Upper lobe of left lung (tissue), 6 donors: ENCODE results near the gene ADGRF5. TPM values are rescaled to one million over a fixed set of nuclear protein-coding genes. Genes with fewer than 3 reads are reported as not detected.

ENCODE experiments used
- ATAC-seq, 2 donors: fragments of 200-7000 bp; cut with Tn5 transposase; one replicate each; pipeline ENCODE4 v1.9.1; 2022; ENCODE audit warnings: mild to moderate bottlenecking in 2 of 2, moderate library complexity in 2 of 2; ENCODE audit not compliant: low FRiP score in 2 of 2
- DNase-seq, 2 donors: peaks; one replicate each; pipeline ENCODE4 v3.0.0-alpha.2; 2019 to 2020
- H3K27ac ChIP-seq, 4 donors: fragments of 200-600 bp; sonication (generic); one replicate each; pipeline ENCODE4 v1.5.1; 2016 to 2019
- H3K27me3 ChIP-seq, 4 donors: fragments of 200-600 bp; sonication (generic); one replicate each; pipeline ENCODE4 v1.5.1; 2017 to 2019
- H3K36me3 ChIP-seq, 4 donors: fragments of 200-600 bp; sonication (generic); one replicate each; pipeline ENCODE4 v1.5.1; 2016 to 2019
- H3K4me1 ChIP-seq, 4 donors: fragments of 200-600 bp; sonication (generic); one replicate each; pipeline ENCODE4 v1.5.1; 2018 to 2019
- H3K4me3 ChIP-seq, 4 donors: fragments of 200-600 bp; sonication (generic); one replicate each; pipeline ENCODE4 v1.5.1; 2017 to 2019; ENCODE audit warnings: mild to moderate bottlenecking in 2 of 4, moderate library complexity in 1 of 4
- H3K9me3 ChIP-seq, 4 donors: fragments of 200-600 bp; sonication (generic); one replicate each; pipeline ENCODE4 v1.5.1; 2018 to 2019
- EP300 ChIP-seq, 4 donors: sonication (generic); formaldehyde crosslinking; IDR thresholded peaks; one replicate each; pipeline ENCODE4 v1.5.1; 2017; ENCODE audit warnings: antibody characterized with exemption in 4 of 4, control low read depth in 2 of 4
- POLR2A ChIP-seq, 4 donors: fragments of 450-650 bp; IDR thresholded peaks; one replicate each; pipeline ENCODE4 v1.5.1; 2016 to 2017; ENCODE audit warnings: antibody characterized with exemption in 4 of 4, mild to moderate bottlenecking in 2 of 4
- POLR2AphosphoS5 ChIP-seq, 2 donors: sonication (generic); formaldehyde crosslinking; IDR thresholded peaks; one replicate each; pipeline ENCODE4 v1.5.1; 2017; ENCODE audit warnings: antibody characterized with exemption in 2 of 2
- WGBS, 2 donors: methylation state at CpG; one replicate each; pipeline ENCODE4 v1.1.5; 2017 to 2018; 5-methylcytosine and 5-hydroxymethylcytosine counted together
- total RNA-seq, 6 donors: library from RNA; depleted of rRNA in 4 of 6; stranded (reverse); fragments of >200 nt in 4 of 6; gene quantifications; one replicate each; pipeline versions ENCODE4 v1.1.0 to v1.2.1, GENCODE V29; 2016 to 2021
- TF ChIP-seq, protein P1 (sequence below), 6 experiments: fragments of 450-650 bp in 4 of 6; fragments of 200-600 bp in 2 of 6; sonication (generic) in 2 of 6; IDR thresholded peaks; one replicate each; pipeline ENCODE4 v1.5.1; 2016 to 2019; ENCODE audit warnings: antibody characterized with exemption in 6 of 6
- donor health status: DM: no; HTN: no; CAD: no; lungs with moderate emphysema.
- donor health status: DM: no; HTN: yes; CAD: no; lungs with severe emphysema.

Gene ADGRF5
- total RNA-seq, 6 donors from 2014 or later, result 107 to 352 (median 215) TPM

GRCh38 chr6:46832816-46833215 is 88.9 kb downstream of the ADGRF5 start:
- no peaks in the 10 kb centered on the region for H3K4me1 ChIP-seq
- H3K4me3 ChIP-seq, result no peak overlapping the region
- TF ChIP-seq POLR2AphosphoS5 (IDR thresholded peaks at IDR 0.05) (no peak), POLR2A (IDR thresholded peaks at IDR 0.05) (no peak), EP300 (IDR thresholded peaks at IDR 0.05) (no peak)
- TF ChIP-seq, protein P1, sequence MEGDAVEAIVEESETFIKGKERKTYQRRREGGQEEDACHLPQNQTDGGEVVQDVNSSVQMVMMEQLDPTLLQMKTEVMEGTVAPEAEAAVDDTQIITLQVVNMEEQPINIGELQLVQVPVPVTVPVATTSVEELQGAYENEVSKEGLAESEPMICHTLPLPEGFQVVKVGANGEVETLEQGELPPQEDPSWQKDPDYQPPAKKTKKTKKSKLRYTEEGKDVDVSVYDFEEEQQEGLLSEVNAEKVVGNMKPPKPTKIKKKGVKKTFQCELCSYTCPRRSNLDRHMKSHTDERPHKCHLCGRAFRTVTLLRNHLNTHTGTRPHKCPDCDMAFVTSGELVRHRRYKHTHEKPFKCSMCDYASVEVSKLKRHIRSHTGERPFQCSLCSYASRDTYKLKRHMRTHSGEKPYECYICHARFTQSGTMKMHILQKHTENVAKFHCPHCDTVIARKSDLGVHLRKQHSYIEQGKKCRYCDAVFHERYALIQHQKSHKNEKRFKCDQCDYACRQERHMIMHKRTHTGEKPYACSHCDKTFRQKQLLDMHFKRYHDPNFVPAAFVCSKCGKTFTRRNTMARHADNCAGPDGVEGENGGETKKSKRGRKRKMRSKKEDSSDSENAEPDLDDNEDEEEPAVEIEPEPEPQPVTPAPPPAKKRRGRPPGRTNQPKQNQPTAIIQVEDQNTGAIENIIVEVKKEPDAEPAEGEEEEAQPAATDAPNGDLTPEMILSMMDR (IDR thresholded peaks at IDR 0.05), result no peak
- WGBS, 2 donors, result 86 to 91% methylated on average over 3 of the region's 3 CpGs
- ATAC-seq (no peak), DNase-seq (no peak)
- no peaks in the 10 kb centered on the region for H3K9me3 ChIP-seq
- no peaks in the 10 kb centered on the region for H3K36me3 ChIP-seq
- H3K27me3 ChIP-seq, result no peaks in the 10 kb centered on the region
- H3K27ac ChIP-seq, result no peak overlapping the region

DNA sequence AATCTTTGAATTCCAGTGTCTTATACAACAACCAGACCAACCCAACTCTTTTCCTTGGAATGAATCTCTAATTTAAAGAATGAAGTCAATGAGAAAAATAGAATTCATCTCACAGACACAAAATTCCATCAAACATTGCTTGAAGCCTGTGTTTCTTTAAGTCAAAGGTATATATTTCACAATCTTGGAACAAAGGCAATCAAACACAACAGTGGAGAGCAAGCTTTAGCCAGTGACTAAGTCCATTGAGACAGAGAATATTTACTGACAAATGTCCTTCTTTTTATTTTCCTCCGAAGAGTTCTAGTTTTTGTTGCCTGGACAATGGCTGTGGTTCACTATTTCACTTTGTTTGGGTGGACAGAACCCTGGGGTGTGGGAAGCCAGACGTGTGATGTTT is 92.8 kb downstream of the ADGRF5 start:
- Histone ChIP-seq H3K27ac (no peak overlapping the region), H3K36me3 (no peaks in the 10 kb centered on the region), H3K4me1 (no peaks in the 10 kb centered on the region), H3K27me3 (no peaks in the 10 kb centered on the region), H3K4me3 (no peak overlapping the region), H3K9me3 (no peaks in the 10 kb centered on the region)
- TF ChIP-seq POLR2AphosphoS5 (IDR thresholded peaks at IDR 0.05) (no peak), EP300 (IDR thresholded peaks at IDR 0.05) (no peak), POLR2A (IDR thresholded peaks at IDR 0.05) (no peak)
- TF ChIP-seq, protein P1 (IDR thresholded peaks at IDR 0.05), result no peak
- no peak for ATAC-seq
- no peak for DNase-seq
- 75 to 79% methylated on average over 2 of the region's 2 CpGs for WGBS, 2 donors

DNA sequence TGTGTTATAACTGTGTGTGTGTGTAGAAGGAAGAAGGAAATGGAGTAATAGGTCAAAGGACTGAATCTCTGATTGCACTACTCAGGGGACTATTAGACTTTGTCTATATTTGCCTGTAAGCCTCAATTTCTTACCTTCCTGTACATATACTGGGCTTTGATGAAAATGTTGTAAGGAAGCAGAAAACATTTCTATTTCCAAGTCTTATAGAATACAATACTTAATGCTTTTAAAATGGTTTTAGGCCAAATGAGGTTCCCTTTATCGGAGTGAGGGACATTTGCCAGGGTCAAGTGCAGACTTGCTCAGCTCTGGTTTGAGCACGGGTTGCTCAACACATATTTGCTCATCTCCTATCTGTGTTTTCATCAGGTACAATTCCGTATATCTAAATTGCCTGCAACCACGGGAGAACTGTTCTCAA is 100.3 kb downstream of the ADGRF5 start:
- no peaks in the 10 kb centered on the region for H3K36me3 ChIP-seq
- WGBS, 2 donors, result 54 to 59% methylated on average over 4 of the region's 4 CpGs
- no peak overlapping the region for H3K4me3 ChIP-seq
- H3K27me3 ChIP-seq, result no peaks in the 10 kb centered on the region
- H3K4me1 ChIP-seq, result no peaks in the 10 kb centered on the region
- TF ChIP-seq POLR2AphosphoS5 (IDR thresholded peaks at IDR 0.05) (no peak), EP300 (IDR thresholded peaks at IDR 0.05) (no peak)
- TF ChIP-seq, protein P1 (IDR thresholded peaks at IDR 0.05), result no peak
- no peaks in the 10 kb centered on the region for H3K9me3 ChIP-seq
- H3K27ac ChIP-seq, result no peak overlapping the region
- DNase-seq (no peak), ATAC-seq (no peak)

- Histone ChIP-seq H3K27ac (no peak overlapping the region), H3K36me3 (no peaks in the 10 kb centered on the region), H3K4me1 (no peaks in the 10 kb centered on the region), H3K9me3 (no peaks in the 10 kb centered on the region), H3K27me3 (no peaks in the 10 kb centered on the region), H3K4me3 (no peak overlapping the region)
- ATAC-seq (no peak), DNase-seq (no peak)
- WGBS, 2 donors, result 87 to 91% methylated on average over 7 of the region's 7 CpGs
- TF ChIP-seq POLR2A (IDR thresholded peaks at IDR 0.05), result no peak
- TF ChIP-seq, protein P1 (IDR thresholded peaks at IDR 0.05), result no peak
- no peak for TF ChIP-seq POLR2AphosphoS5 (IDR thresholded peaks at IDR 0.05)
- TF ChIP-seq EP300 (IDR thresholded peaks at IDR 0.05), result no peak
These were observed 102.2 kb downstream of the ADGRF5 start for GRCh38 chr6:46819561-46819960.

GRCh38 chr6:46816626-46817025 is 105.1 kb downstream of the ADGRF5 start:
- 85 to 94% methylated on average over 1 of the region's 1 CpG for WGBS, 2 donors
- Histone ChIP-seq H3K4me3 (no peak overlapping the region), H3K36me3 (no peaks in the 10 kb centered on the region), H3K4me1 (no peaks in the 10 kb centered on the region), H3K27ac (no peak overlapping the region), H3K9me3 (no peaks in the 10 kb centered on the region), H3K27me3 (no peaks in the 10 kb centered on the region)
- TF ChIP-seq EP300 (IDR thresholded peaks at IDR 0.05) (no peak), POLR2A (IDR thresholded peaks at IDR 0.05) (no peak), POLR2AphosphoS5 (IDR thresholded peaks at IDR 0.05) (no peak)
- TF ChIP-seq, protein P1 (IDR thresholded peaks at IDR 0.05), result no peak
- ATAC-seq, result no peak
- no peak for DNase-seq
